Measurements from ENCODE around the gene TRAPPC3L.

GRCh38 chr6:116536216-116536621 lies 9.3 kb downstream of the TRAPPC3L start:
- TF ChIP-seq CTCF (conservative IDR thresholded peaks at IDR 0.05; ENCODE audit: low read depth, low read length) (peak; percentile 86), EZH2 (IDR thresholded peaks at IDR 0.05; ENCODE audit: borderline replicate concordance, low read depth, low read length, poor library complexity, severe bottlenecking) (no peak)

Measured in A673 (cell line).